ENCODE data around the gene DCBLD1. TPM values are rescaled to one million over a fixed set of nuclear protein-coding genes. Genes with fewer than 3 reads are reported as not detected.

DCBLD1 gene
- total RNA-seq, 1 donor from 2014 or later = 64.8 TPM

DNA sequence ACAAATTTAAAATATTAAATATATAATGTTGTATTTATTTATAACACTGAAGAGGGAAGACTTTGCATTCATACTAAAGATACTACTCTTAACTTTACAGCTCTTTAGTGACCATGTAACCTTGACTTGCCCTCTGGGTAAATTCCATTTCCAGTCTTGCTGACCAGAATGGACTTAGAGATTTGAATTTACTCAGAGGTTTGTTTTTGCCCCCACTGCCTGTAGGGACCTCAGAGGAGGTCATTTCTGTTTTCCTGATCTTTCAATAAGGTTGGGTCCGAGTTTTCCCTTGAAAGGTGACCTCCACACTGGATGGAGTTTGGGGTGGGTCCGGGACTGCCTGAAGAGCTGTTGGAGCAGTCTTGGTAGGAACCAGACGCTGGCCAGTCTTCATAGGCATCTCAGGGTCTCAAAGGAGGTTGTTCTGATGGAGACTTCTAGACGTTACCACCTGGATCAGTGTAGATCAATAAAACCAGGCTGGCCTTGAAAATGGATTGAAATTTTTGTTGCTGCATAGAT, 26.0 kb downstream of the DCBLD1 start:
- H3K4me3 ChIP-seq (ENCODE audit: low read depth, low read length) = no peak overlapping the region
- TF ChIP-seq, protein P1, sequence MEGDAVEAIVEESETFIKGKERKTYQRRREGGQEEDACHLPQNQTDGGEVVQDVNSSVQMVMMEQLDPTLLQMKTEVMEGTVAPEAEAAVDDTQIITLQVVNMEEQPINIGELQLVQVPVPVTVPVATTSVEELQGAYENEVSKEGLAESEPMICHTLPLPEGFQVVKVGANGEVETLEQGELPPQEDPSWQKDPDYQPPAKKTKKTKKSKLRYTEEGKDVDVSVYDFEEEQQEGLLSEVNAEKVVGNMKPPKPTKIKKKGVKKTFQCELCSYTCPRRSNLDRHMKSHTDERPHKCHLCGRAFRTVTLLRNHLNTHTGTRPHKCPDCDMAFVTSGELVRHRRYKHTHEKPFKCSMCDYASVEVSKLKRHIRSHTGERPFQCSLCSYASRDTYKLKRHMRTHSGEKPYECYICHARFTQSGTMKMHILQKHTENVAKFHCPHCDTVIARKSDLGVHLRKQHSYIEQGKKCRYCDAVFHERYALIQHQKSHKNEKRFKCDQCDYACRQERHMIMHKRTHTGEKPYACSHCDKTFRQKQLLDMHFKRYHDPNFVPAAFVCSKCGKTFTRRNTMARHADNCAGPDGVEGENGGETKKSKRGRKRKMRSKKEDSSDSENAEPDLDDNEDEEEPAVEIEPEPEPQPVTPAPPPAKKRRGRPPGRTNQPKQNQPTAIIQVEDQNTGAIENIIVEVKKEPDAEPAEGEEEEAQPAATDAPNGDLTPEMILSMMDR (IDR thresholded peaks at IDR 0.05; ENCODE audit: insufficient read depth, low read length, severe bottlenecking) = no peak
- DNase-seq (ENCODE audit: low read depth) = no peak
- FAIRE-seq = no peak
- peaks cover 4% of the 10 kb centered on the region for H3K36me3 ChIP-seq (ENCODE audit: control insufficient read depth, insufficient read depth, low read length)
- no peaks in the 10 kb centered on the region for H3K27me3 ChIP-seq (ENCODE audit: control insufficient read depth, insufficient read depth, low read length)

DNA sequence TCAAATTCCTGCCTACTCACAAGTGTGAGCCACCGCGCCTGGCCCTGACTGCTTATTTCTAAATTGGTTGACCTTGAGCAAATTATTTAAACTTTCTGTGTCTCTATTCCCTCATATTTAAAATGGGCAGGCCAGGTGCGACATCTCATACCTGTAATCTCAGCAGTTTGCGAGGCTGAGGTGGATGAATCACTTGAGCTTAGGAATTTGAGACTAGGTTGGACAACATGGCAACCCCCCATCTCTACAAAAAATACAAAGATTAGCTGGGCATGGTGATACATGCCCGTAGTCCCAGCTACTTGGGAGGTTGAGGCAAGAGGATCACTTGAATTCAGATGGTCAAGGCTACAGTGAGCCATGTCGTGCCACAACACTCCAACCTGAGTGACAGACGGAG, 26.5 kb downstream of the DCBLD1 start:
- TF ChIP-seq, protein P1 (IDR thresholded peaks at IDR 0.05; ENCODE audit: insufficient read depth, low read length, severe bottlenecking) = no peak
- peaks cover 3% of the 10 kb centered on the region for H3K36me3 ChIP-seq (ENCODE audit: control insufficient read depth, insufficient read depth, low read length)
- no peaks in the 10 kb centered on the region for H3K27me3 ChIP-seq (ENCODE audit: control insufficient read depth, insufficient read depth, low read length)
- no peak overlapping the region for H3K4me3 ChIP-seq (ENCODE audit: low read depth, low read length)
- DNase-seq (ENCODE audit: low read depth) (peak; percentile 85), FAIRE-seq (no peak)

DNA sequence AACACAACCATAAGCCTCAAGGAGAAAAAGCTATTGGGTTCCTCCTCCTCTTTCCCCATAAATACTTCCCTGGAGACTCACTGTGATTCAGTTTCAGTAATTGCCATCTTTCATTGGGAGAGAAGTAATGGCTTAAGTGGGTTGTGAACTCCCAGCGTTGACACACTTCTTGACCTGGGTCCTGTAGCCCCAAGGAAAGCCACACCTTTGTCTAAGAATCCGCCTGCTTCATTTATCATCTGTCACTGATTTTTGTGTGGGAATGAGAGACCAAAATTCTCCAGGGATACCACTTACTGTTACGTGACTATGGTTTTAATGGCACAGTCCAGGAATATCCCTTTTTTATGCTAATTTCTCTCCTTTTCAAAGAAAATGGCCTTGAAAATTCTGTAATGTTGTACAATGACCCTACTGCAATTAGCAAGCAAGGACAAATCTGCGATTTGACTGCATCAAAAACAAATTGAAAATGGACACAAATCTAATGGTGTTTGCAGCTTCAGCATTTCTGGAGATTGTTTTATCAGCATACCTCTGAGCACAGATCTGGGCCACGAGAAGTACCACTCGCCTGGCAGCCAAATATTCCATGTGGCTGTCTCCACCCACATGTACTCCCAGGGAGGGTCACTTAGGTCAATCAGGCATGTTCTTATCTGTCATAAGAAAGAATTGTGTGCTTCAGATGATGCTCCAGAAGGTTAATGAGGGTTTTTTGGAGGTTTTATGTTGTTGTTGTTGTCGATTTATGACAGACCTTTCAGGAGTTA, 29.8 kb downstream of the DCBLD1 start:
- Histone ChIP-seq H3K36me3 (ENCODE audit: control insufficient read depth, insufficient read depth, low read length) (no peaks in the 10 kb centered on the region), H3K27me3 (ENCODE audit: control insufficient read depth, insufficient read depth, low read length) (no peaks in the 10 kb centered on the region), H3K4me3 (ENCODE audit: low read depth, low read length) (no peak overlapping the region)
- no peak for DNase-seq (ENCODE audit: low read depth)
- TF ChIP-seq, protein P1 (IDR thresholded peaks at IDR 0.05; ENCODE audit: insufficient read depth, low read length, severe bottlenecking) = no peak
- FAIRE-seq = no peak

DNA sequence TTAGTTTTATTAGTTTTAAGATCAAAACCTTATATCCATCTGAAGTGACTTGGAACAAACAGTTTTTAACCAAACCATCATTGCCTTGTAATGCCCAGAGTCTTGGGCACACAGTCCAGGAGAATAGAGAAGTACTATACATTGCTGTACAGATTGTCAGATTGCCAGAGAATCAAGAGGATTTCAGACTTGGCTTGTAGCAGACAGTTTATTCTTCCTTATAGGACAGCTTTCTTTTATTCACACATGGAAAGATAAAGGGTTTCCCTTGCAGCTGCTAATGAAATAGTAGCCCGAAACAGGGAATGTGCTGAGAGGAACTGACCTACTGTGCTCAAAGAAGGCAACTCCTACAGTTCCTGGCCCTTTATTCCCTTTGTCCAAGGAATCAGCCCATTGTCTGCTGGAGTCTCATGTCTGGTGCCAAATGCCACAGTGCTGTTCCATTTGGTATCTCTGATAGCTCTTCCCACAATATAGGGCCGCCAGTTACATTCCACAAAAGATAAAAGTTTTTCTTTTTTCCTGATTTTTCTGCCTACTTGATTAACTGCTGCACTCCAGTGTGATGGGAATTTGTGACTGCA, 30.6 kb downstream of the DCBLD1 start:
- H3K36me3 ChIP-seq (ENCODE audit: control insufficient read depth, insufficient read depth, low read length) = no peaks in the 10 kb centered on the region
- H3K4me3 ChIP-seq (ENCODE audit: low read depth, low read length) = no peak overlapping the region
- DNase-seq (ENCODE audit: low read depth) = no peak
- no peaks in the 10 kb centered on the region for H3K27me3 ChIP-seq (ENCODE audit: control insufficient read depth, insufficient read depth, low read length)
- no peak for FAIRE-seq
- TF ChIP-seq, protein P1 (IDR thresholded peaks at IDR 0.05; ENCODE audit: insufficient read depth, low read length, severe bottlenecking) = no peak

DNA sequence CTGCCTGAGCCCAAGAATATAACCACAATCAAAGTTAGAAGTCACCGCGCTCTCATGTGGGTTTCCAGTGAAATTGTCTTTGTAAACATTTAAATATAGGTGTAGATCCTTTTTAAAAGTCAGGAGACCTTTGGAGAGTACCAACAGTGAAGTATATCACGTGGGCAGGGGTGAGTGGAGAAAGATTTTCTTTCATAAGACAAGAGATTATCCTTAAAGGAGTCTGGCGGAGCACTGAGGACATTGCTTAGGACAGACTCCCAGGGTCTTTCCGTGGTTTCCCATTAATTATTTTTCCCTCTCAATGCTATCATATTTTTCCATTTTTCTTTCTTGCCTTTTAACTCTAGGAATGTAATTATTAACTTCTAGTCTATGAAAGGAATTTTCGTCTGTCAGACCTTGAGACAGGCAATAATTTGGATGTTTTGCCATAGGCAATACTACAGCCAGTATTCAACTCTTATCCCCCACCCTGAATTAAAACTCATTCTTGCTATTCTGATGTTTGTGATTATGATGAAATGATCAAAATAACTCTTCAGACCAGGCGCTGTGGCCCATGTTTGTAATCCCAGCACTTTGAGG, 31.4 kb downstream of the DCBLD1 start:
- TF ChIP-seq, protein P1 (IDR thresholded peaks at IDR 0.05; ENCODE audit: insufficient read depth, low read length, severe bottlenecking) = no peak
- FAIRE-seq = no peak
- no peaks in the 10 kb centered on the region for H3K27me3 ChIP-seq (ENCODE audit: control insufficient read depth, insufficient read depth, low read length)
- H3K4me3 ChIP-seq (ENCODE audit: low read depth, low read length) = no peak overlapping the region
- DNase-seq (ENCODE audit: low read depth) = no peak
- no peaks in the 10 kb centered on the region for H3K36me3 ChIP-seq (ENCODE audit: control insufficient read depth, insufficient read depth, low read length)
